Measurements from ENCODE around the gene PTPRN2. TPM values are rescaled to one million over a fixed set of nuclear protein-coding genes. Genes with fewer than 3 reads are reported as not detected.

Gene PTPRN2
- polyA plus RNA-seq, 2 donors = 0.37 to 0.40 TPM

GRCh38 chr7:157821959-157822687 is 765.5 kb downstream of the PTPRN2 start:
- Histone ChIP-seq H3K36me3 (ENCODE audit: control insufficient read depth in 2 of 2, insufficient read depth in 2 of 2, low read length in 1 of 2) (no peaks in the 10 kb centered on the region), H3K4me1 (ENCODE audit: control insufficient read depth in 2 of 2, insufficient read depth in 2 of 2, low read length in 1 of 2) (no peaks in the 10 kb centered on the region), H3K27me3 (ENCODE audit: control insufficient read depth in 1 of 2, insufficient read depth in 2 of 2, low read length in 2 of 2) (no peaks in the 10 kb centered on the region), H3K9me3 (ENCODE audit: control insufficient read depth in 2 of 2, insufficient read depth in 1 of 2, low read depth in 1 of 2, low read length in 1 of 2) (peaks cover 0 to 8% of the 10 kb centered on the region in 2 donors), H3K4me3 (ENCODE audit: low read depth in 1 of 2, low read length in 2 of 2) (no peak overlapping the region), H3K27ac (ENCODE audit: low read depth in 2 of 2, low read length in 1 of 2) (no peak overlapping the region)
- 82 to 83% methylated on average over 3 of the region's 3 CpGs for WGBS, 2 donors

DNA sequence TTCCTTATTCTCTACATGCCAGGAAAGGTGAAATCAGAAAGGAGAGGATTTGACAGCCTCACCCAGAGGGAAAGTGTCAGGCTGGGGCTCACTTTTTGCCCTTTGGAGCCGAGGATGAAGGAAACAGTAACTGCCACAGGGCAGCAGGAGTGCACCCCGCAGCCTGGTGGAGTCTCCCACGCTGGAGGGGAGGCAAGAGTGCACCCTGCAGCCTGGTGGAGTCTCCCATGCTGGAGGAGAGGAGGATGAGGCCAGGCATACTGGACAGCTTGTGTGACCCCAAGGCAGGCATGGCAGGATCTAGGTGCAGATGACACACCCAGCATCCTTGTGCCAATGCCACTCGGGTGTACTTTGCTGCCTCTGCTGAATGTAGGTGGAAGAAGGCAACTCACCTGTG is 766.8 kb downstream of the PTPRN2 start:
- H3K27ac ChIP-seq (ENCODE audit: low read depth in 2 of 2, low read length in 1 of 2) = no peak overlapping the region
- H3K36me3 ChIP-seq (ENCODE audit: control insufficient read depth in 2 of 2, insufficient read depth in 2 of 2, low read length in 1 of 2) = no peaks in the 10 kb centered on the region
- WGBS, 2 donors = 63 to 71% methylated on average over 4 of the region's 4 CpGs
- H3K27me3 ChIP-seq (ENCODE audit: control insufficient read depth in 1 of 2, insufficient read depth in 2 of 2, low read length in 2 of 2) = no peaks in the 10 kb centered on the region
- H3K4me3 ChIP-seq (ENCODE audit: low read depth in 1 of 2, low read length in 2 of 2) = no peak overlapping the region
- H3K4me1 ChIP-seq (ENCODE audit: control insufficient read depth in 2 of 2, insufficient read depth in 2 of 2, low read length in 1 of 2) = no peaks in the 10 kb centered on the region
- peaks cover 0 to 8% of the 10 kb centered on the region in 2 donors for H3K9me3 ChIP-seq (ENCODE audit: control insufficient read depth in 2 of 2, insufficient read depth in 1 of 2, low read depth in 1 of 2, low read length in 1 of 2)

- WGBS, 2 donors = 66 to 69% methylated on average over 16 to 21 of the region's 21 CpGs
- Histone ChIP-seq H3K36me3 (ENCODE audit: control insufficient read depth in 2 of 2, insufficient read depth in 2 of 2, low read length in 1 of 2) (no peaks in the 10 kb centered on the region), H3K4me1 (ENCODE audit: control insufficient read depth in 2 of 2, insufficient read depth in 2 of 2, low read length in 1 of 2) (no peaks in the 10 kb centered on the region), H3K4me3 (ENCODE audit: low read depth in 1 of 2, low read length in 2 of 2) (no peak overlapping the region), H3K9me3 (ENCODE audit: control insufficient read depth in 2 of 2, insufficient read depth in 1 of 2, low read depth in 1 of 2, low read length in 1 of 2) (peaks cover 2 to 8% of the 10 kb centered on the region in 2 donors), H3K27ac (ENCODE audit: low read depth in 2 of 2, low read length in 1 of 2) (no peak overlapping the region), H3K27me3 (ENCODE audit: control insufficient read depth in 1 of 2, insufficient read depth in 2 of 2, low read length in 2 of 2) (no peaks in the 10 kb centered on the region)
These were observed 768.2 kb downstream of the PTPRN2 start for GRCh38 chr7:157819455-157819807.

- H3K4me1 ChIP-seq (ENCODE audit: control insufficient read depth in 2 of 2, insufficient read depth in 2 of 2, low read length in 1 of 2) = no peaks in the 10 kb centered on the region
- peaks cover 2 to 8% of the 10 kb centered on the region in 2 donors for H3K9me3 ChIP-seq (ENCODE audit: control insufficient read depth in 2 of 2, insufficient read depth in 1 of 2, low read depth in 1 of 2, low read length in 1 of 2)
- H3K27me3 ChIP-seq (ENCODE audit: control insufficient read depth in 1 of 2, insufficient read depth in 2 of 2, low read length in 2 of 2) = no peaks in the 10 kb centered on the region
- H3K27ac ChIP-seq (ENCODE audit: low read depth in 2 of 2, low read length in 1 of 2) = no peak overlapping the region
- 74 to 76% methylated on average over 20 of the region's 20 CpGs for WGBS, 2 donors
- no peak overlapping the region for H3K4me3 ChIP-seq (ENCODE audit: low read depth in 1 of 2, low read length in 2 of 2)
- H3K36me3 ChIP-seq (ENCODE audit: control insufficient read depth in 2 of 2, insufficient read depth in 2 of 2, low read length in 1 of 2) = no peaks in the 10 kb centered on the region
These were observed 768.7 kb downstream of the PTPRN2 start for GRCh38 chr7:157818701-157819454.

DNA sequence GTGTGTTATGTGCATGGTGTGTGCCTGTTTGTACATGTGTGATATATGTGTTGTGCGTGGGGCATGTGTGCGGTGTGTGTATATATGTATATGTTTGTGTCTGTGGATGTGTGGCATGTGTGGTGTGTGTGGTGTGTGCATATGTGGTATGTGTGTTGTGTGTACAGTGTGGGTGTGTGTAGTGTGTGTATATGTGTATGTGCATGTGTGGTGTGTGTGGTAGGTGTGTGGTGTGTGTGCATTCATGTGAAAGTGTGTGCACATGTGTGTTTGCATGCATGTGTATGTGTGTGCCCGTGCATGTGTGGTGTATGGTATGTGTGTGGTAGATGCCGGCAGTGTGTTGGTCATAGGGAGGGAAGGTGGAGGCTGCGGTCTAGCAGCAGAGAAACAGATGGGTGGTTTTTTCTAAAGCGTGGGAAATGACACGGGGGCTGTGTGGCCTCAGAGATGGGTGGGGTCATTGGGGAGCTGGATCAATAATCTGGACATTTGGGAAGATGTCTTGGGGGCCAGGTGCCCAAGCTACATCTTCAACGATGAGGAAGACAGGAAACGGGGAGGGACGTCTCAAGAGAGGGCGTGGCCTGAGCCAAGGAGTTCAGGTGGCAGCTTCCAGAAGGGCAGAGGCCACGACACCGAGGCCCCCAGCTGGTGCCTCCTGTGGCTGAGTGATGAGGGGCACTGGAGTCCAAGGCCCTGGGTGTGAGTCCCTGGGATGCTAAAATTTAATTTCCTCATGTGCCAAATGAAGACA is 769.5 kb downstream of the PTPRN2 start:
- peaks cover 2 to 8% of the 10 kb centered on the region in 2 donors for H3K9me3 ChIP-seq (ENCODE audit: control insufficient read depth in 2 of 2, insufficient read depth in 1 of 2, low read depth in 1 of 2, low read length in 1 of 2)
- H3K4me1 ChIP-seq (ENCODE audit: control insufficient read depth in 2 of 2, insufficient read depth in 2 of 2, low read length in 1 of 2) = no peaks in the 10 kb centered on the region
- no peak overlapping the region for H3K27ac ChIP-seq (ENCODE audit: low read depth in 2 of 2, low read length in 1 of 2)
- 79 to 83% methylated on average over 13 of the region's 13 CpGs for WGBS, 2 donors
- H3K4me3 ChIP-seq (ENCODE audit: low read depth in 1 of 2, low read length in 2 of 2) = no peak overlapping the region
- no peaks in the 10 kb centered on the region for H3K36me3 ChIP-seq (ENCODE audit: control insufficient read depth in 2 of 2, insufficient read depth in 2 of 2, low read length in 1 of 2)
- H3K27me3 ChIP-seq (ENCODE audit: control insufficient read depth in 1 of 2, insufficient read depth in 2 of 2, low read length in 2 of 2) = no peaks in the 10 kb centered on the region

- no peak overlapping the region for H3K27ac ChIP-seq (ENCODE audit: low read depth in 2 of 2, low read length in 1 of 2)
- peaks cover 2 to 8% of the 10 kb centered on the region in 2 donors for H3K9me3 ChIP-seq (ENCODE audit: control insufficient read depth in 2 of 2, insufficient read depth in 1 of 2, low read depth in 1 of 2, low read length in 1 of 2)
- H3K4me1 ChIP-seq (ENCODE audit: control insufficient read depth in 2 of 2, insufficient read depth in 2 of 2, low read length in 1 of 2) = no peaks in the 10 kb centered on the region
- WGBS, 2 donors = 75 to 77% methylated on average over 11 of the region's 11 CpGs
- H3K27me3 ChIP-seq (ENCODE audit: control insufficient read depth in 1 of 2, insufficient read depth in 2 of 2, low read length in 2 of 2) = no peaks in the 10 kb centered on the region
- H3K4me3 ChIP-seq (ENCODE audit: low read depth in 1 of 2, low read length in 2 of 2) = no peak overlapping the region
- no peaks in the 10 kb centered on the region for H3K36me3 ChIP-seq (ENCODE audit: control insufficient read depth in 2 of 2, insufficient read depth in 2 of 2, low read length in 1 of 2)
These were observed 770.2 kb downstream of the PTPRN2 start for GRCh38 chr7:157817433-157817832.

- WGBS, 2 donors = 86 to 87% methylated on average over 26 of the region's 26 CpGs
- H3K9me3 ChIP-seq (ENCODE audit: control insufficient read depth in 2 of 2, insufficient read depth in 1 of 2, low read depth in 1 of 2, low read length in 1 of 2) = peaks cover 2 to 8% of the 10 kb centered on the region in 2 donors
These were observed 770.9 kb downstream of the PTPRN2 start for GRCh38 chr7:157816526-157817250.

GRCh38 chr7:157816086-157816485 is 771.5 kb downstream of the PTPRN2 start:
- Histone ChIP-seq H3K9me3 (ENCODE audit: control insufficient read depth in 2 of 2, insufficient read depth in 1 of 2, low read depth in 1 of 2, low read length in 1 of 2) (peaks cover 2 to 8% of the 10 kb centered on the region in 2 donors), H3K36me3 (ENCODE audit: control insufficient read depth in 2 of 2, insufficient read depth in 2 of 2, low read length in 1 of 2) (no peaks in the 10 kb centered on the region), H3K27ac (ENCODE audit: low read depth in 2 of 2, low read length in 1 of 2) (no peak overlapping the region), H3K27me3 (ENCODE audit: control insufficient read depth in 1 of 2, insufficient read depth in 2 of 2, low read length in 2 of 2) (no peaks in the 10 kb centered on the region), H3K4me1 (ENCODE audit: control insufficient read depth in 2 of 2, insufficient read depth in 2 of 2, low read length in 1 of 2) (no peaks in the 10 kb centered on the region), H3K4me3 (ENCODE audit: low read depth in 1 of 2, low read length in 2 of 2) (no peak overlapping the region)
- 54 to 55% methylated on average over 12 of the region's 12 CpGs for WGBS, 2 donors

More at GRCh38 chr7:157816526-157817250, 770.9 kb downstream of the PTPRN2 start:
- H3K27ac ChIP-seq (ENCODE audit: low read depth in 2 of 2, low read length in 1 of 2) = no peak overlapping the region
- no peak overlapping the region for H3K4me3 ChIP-seq (ENCODE audit: low read depth in 1 of 2, low read length in 2 of 2)
- no peaks in the 10 kb centered on the region for H3K36me3 ChIP-seq (ENCODE audit: control insufficient read depth in 2 of 2, insufficient read depth in 2 of 2, low read length in 1 of 2)
- H3K4me1 ChIP-seq (ENCODE audit: control insufficient read depth in 2 of 2, insufficient read depth in 2 of 2, low read length in 1 of 2) = no peaks in the 10 kb centered on the region
- H3K27me3 ChIP-seq (ENCODE audit: control insufficient read depth in 1 of 2, insufficient read depth in 2 of 2, low read length in 2 of 2) = no peaks in the 10 kb centered on the region

DNA sequence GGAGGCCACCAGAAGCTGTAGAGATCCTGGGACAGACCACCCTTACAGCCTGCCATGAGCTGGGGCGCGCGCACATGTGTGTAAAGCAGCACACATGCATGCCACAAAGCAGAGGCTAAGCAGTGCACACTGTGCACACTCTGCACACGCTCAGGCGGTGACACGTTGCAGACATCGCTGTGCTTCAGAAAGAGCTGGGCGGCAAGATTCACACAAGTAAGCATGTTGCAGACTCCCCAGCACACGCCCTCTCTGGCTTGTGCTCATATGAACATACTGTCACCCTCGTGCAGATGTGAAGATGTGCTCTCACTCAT is 772.0 kb downstream of the PTPRN2 start:
- Histone ChIP-seq H3K4me1 (ENCODE audit: control insufficient read depth in 2 of 2, insufficient read depth in 2 of 2, low read length in 1 of 2) (no peaks in the 10 kb centered on the region), H3K4me3 (ENCODE audit: low read depth in 1 of 2, low read length in 2 of 2) (no peak overlapping the region), H3K36me3 (ENCODE audit: control insufficient read depth in 2 of 2, insufficient read depth in 2 of 2, low read length in 1 of 2) (no peaks in the 10 kb centered on the region), H3K27ac (ENCODE audit: low read depth in 2 of 2, low read length in 1 of 2) (no peak overlapping the region), H3K27me3 (ENCODE audit: control insufficient read depth in 1 of 2, insufficient read depth in 2 of 2, low read length in 2 of 2) (no peaks in the 10 kb centered on the region), H3K9me3 (ENCODE audit: control insufficient read depth in 2 of 2, insufficient read depth in 1 of 2, low read depth in 1 of 2, low read length in 1 of 2) (peaks cover 2 to 8% of the 10 kb centered on the region in 2 donors)
- 78 to 83% methylated on average over 10 of the region's 10 CpGs for WGBS, 2 donors
